GM12878 (cell line): Measurements from ENCODE around the gene HIC1. TPM values are rescaled to one million over a fixed set of nuclear protein-coding genes. Genes with fewer than 3 reads are reported as not detected.

Experiments used
- CBX5 ChIP-seq: sonication (generic); IDR thresholded peaks from 2 replicates; pipeline ENCODE4 v1.6.1; 2016; ENCODE audit warnings: low read depth, moderate library complexity, mild to moderate bottlenecking, inconsistent platforms
- HDAC2 ChIP-seq: fragments of 200-600 bp; sonication (generic); IDR thresholded peaks from 2 replicates; pipeline ENCODE4 v1.6.1; 2017
- MEF2B ChIP-seq: fragments of 450-650 bp; IDR thresholded peaks from 2 replicates; pipeline ENCODE4 v1.6.1; 2018; ENCODE audit warnings: mild to moderate bottlenecking, moderate library complexity; ENCODE audit not compliant: partially characterized antibody, poor library complexity, severe bottlenecking
- MXI1 ChIP-seq: fragments of 150-350 bp; IDR thresholded peaks from 2 replicates; pipeline ENCODE4 v1.6.1; 2011; ENCODE audit warnings: low read depth, mild to moderate bottlenecking, inconsistent platforms, low read length, improper control_type of control experiment
- MYC ChIP-seq: IDR thresholded peaks from 2 replicates; pipeline ENCODE4 v1.6.1; 2011; ENCODE audit warnings: mild to moderate bottlenecking, low read length, moderate library complexity, inconsistent platforms; ENCODE audit not compliant: insufficient read depth, insufficient replicate concordance, insufficient read length, severe bottlenecking
- NFXL1 ChIP-seq: fragments of 450-650 bp; IDR thresholded peaks from 2 replicates; pipeline ENCODE4 v1.6.1; 2017; ENCODE audit warnings: antibody characterized with exemption, mild to moderate bottlenecking, borderline replicate concordance
- NFYB ChIP-seq: IDR thresholded peaks from 2 replicates; pipeline ENCODE4 v1.6.1; 2011; ENCODE audit warnings: low read depth, mild to moderate bottlenecking, low read length, improper control_type of control experiment, moderate library complexity; ENCODE audit not compliant: insufficient read depth
- NRF1 ChIP-seq: conservative IDR thresholded peaks from 2 replicates; pipeline ENCODE4 v1.6.1; 2011; ENCODE audit warnings: mild to moderate bottlenecking, low read depth, low read length, improper control_type of control experiment
- SREBF1 ChIP-seq: IDR thresholded peaks from 2 replicates; pipeline ENCODE4 v1.6.1; 2012; ENCODE audit warnings: mild to moderate bottlenecking, low read length
- TAF1 ChIP-seq: IDR thresholded peaks from 2 replicates; pipeline ENCODE4 v1.6.1; 2011; ENCODE audit warnings: mild to moderate bottlenecking, low read depth, low read length, borderline replicate concordance
- TARDBP ChIP-seq: IDR thresholded peaks from 2 replicates; pipeline ENCODE4 v1.6.1; 2016; ENCODE audit warnings: borderline replicate concordance
- TCF3 ChIP-seq: IDR thresholded peaks from 2 replicates; pipeline ENCODE4 v1.6.1; 2012; ENCODE audit warnings: low read depth, mild to moderate bottlenecking, low read length, borderline replicate concordance; ENCODE audit not compliant: insufficient read depth
- ZSCAN29 ChIP-seq: fragments of 450-650 bp; IDR thresholded peaks from 2 replicates; pipeline ENCODE4 v1.6.1; 2017; ENCODE audit warnings: mild to moderate bottlenecking, moderate library complexity
- polyA plus RNA-seq, 11 experiments: library from polyadenylated mRNA; depleted of rRNA in 4 of 11; unstranded in 6 of 11; stranded (reverse) in 5 of 11; fragments of >200 nt; fragmentation: Nextera tagmentation in 4 of 11; fragmentation: Illumina TruSeq in 1 of 11; extraction: Ambion mirVana in 4 of 11; extraction: Trizol in 1 of 11; gene quantifications; 1 replicate in 1 of 11; 2 replicates in 10 of 11; pipeline versions ENCODE4 v1.2.1 to v1.2.3, GENCODE V29; 2011 to 2016; ENCODE audit warnings: inconsistent platforms in 2 of 11, missing spikeins in 2 of 11, low read depth in 1 of 11
- total RNA-seq, 4 experiments: library from RNA; depleted of rRNA in 3 of 4; stranded (reverse); fragments of >200 nt in 3 of 4; fragmentation: Illumina TruSeq in 1 of 4; extraction: Trizol in 1 of 4; gene quantifications; 2 replicates each; pipeline versions ENCODE4 v1.2.1 to v1.2.3, GENCODE V29; 2013 to 2021
- TF ChIP-seq, protein P1 (sequence below): fragments of 450-650 bp; IDR thresholded peaks from 2 replicates; pipeline ENCODE4 v1.6.1; 2017; ENCODE audit warnings: mild to moderate bottlenecking
- TF ChIP-seq, protein P2 (sequence below): fragments of 450-650 bp; formaldehyde crosslinking; IDR thresholded peaks from 2 replicates; pipeline ENCODE4 v1.5.0; 2022; ENCODE audit warnings: mild to moderate bottlenecking, missing genetic modification characterization
- TF ChIP-seq, protein P3 (sequence below): IDR thresholded peaks from 2 replicates; pipeline ENCODE4 v1.6.1; 2011; ENCODE audit warnings: borderline replicate concordance, low read depth, mild to moderate bottlenecking, moderate library complexity, mixed read lengths, low read length; ENCODE audit not compliant: insufficient read depth; ENCODE audit errors: extremely low read length
- TF ChIP-seq, protein P4 (sequence below): IDR thresholded peaks from 2 replicates; pipeline ENCODE4 v1.6.1; 2011; ENCODE audit warnings: borderline replicate concordance, low read depth, mild to moderate bottlenecking, moderate library complexity, low read length; ENCODE audit not compliant: insufficient read depth, poor library complexity, severe bottlenecking
- TF ChIP-seq, protein P5 (sequence below): fragments of 450-650 bp; conservative IDR thresholded peaks from 2 replicates; pipeline ENCODE4 v1.6.1; 2017; ENCODE audit warnings: mild to moderate bottlenecking, moderate library complexity

The HIC1 gene
- total and polyA plus RNA-seq, 10 of the 15 experiments (the other 5 are each of a cell fraction or from before 2014, with no cell fraction given) = 0.11 to 61.1 (median 4.9) TPM

DNA sequence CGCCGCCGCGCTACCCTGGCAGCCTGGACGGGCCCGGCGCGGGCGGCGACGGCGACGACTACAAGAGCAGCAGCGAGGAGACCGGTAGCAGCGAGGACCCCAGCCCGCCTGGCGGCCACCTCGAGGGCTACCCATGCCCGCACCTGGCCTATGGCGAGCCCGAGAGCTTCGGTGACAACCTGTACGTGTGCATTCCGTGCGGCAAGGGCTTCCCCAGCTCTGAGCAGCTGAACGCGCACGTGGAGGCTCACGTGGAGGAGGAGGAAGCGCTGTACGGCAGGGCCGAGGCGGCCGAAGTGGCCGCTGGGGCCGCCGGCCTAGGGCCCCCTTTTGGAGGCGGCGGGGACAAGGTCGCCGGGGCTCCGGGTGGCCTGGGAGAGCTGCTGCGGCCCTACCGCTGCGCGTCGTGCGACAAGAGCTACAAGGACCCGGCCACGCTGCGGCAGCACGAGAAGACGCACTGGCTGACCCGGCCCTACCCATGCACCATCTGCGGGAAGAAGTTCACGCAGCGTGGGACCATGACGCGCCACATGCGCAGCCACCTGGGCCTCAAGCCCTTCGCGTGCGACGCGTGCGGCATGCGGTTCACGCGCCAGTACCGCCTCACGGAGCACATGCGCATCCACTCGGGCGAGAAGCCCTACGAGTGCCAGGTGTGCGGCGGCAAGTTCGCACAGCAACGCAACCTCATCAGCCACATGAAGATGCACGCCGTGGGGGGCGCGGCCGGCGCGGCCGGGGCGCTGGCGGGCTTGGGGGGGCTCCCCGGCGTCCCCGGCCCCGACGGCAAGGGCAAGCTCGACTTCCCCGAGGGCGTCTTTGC lies 3.1 kb downstream of the HIC1 start (continued):
- TF ChIP-seq, protein P1, sequence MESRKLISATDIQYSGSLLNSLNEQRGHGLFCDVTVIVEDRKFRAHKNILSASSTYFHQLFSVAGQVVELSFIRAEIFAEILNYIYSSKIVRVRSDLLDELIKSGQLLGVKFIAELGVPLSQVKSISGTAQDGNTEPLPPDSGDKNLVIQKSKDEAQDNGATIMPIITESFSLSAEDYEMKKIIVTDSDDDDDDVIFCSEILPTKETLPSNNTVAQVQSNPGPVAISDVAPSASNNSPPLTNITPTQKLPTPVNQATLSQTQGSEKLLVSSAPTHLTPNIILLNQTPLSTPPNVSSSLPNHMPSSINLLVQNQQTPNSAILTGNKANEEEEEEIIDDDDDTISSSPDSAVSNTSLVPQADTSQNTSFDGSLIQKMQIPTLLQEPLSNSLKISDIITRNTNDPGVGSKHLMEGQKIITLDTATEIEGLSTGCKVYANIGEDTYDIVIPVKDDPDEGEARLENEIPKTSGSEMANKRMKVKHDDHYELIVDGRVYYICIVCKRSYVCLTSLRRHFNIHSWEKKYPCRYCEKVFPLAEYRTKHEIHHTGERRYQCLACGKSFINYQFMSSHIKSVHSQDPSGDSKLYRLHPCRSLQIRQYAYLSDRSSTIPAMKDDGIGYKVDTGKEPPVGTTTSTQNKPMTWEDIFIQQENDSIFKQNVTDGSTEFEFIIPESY = peak; percentile 54; the same call in 1 of the 2 replicates
- TF ChIP-seq ZSCAN29 (no peak), NFYB (no peak), CBX5 (no peak), SREBF1 (no peak), TCF3 (peak; percentile 94), MEF2B (no peak), TARDBP (no peak), MYC (peak; percentile 87), MXI1 (peak; percentile 57), TAF1 (no peak; the same call in 1 of the 2 replicates), NFXL1 (no peak), HDAC2 (no peak), NRF1 (no peak)
- TF ChIP-seq, protein P2, sequence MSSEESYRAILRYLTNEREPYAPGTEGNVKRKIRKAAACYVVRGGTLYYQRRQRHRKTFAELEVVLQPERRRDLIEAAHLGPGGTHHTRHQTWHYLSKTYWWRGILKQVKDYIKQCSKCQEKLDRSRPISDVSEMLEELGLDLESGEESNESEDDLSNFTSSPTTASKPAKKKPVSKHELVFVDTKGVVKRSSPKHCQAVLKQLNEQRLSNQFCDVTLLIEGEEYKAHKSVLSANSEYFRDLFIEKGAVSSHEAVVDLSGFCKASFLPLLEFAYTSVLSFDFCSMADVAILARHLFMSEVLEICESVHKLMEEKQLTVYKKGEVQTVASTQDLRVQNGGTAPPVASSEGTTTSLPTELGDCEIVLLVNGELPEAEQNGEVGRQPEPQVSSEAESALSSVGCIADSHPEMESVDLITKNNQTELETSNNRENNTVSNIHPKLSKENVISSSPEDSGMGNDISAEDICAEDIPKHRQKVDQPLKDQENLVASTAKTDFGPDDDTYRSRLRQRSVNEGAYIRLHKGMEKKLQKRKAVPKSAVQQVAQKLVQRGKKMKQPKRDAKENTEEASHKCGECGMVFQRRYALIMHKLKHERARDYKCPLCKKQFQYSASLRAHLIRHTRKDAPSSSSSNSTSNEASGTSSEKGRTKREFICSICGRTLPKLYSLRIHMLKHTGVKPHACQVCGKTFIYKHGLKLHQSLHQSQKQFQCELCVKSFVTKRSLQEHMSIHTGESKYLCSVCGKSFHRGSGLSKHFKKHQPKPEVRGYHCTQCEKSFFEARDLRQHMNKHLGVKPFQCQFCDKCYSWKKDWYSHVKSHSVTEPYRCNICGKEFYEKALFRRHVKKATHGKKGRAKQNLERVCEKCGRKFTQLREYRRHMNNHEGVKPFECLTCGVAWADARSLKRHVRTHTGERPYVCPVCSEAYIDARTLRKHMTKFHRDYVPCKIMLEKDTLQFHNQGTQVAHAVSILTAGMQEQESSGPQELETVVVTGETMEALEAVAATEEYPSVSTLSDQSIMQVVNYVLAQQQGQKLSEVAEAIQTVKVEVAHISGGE = no peak
- TF ChIP-seq, protein P3, sequence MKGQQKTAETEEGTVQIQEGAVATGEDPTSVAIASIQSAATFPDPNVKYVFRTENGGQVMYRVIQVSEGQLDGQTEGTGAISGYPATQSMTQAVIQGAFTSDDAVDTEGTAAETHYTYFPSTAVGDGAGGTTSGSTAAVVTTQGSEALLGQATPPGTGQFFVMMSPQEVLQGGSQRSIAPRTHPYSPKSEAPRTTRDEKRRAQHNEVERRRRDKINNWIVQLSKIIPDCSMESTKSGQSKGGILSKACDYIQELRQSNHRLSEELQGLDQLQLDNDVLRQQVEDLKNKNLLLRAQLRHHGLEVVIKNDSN = peak; percentile 45
- TF ChIP-seq, protein P4, sequence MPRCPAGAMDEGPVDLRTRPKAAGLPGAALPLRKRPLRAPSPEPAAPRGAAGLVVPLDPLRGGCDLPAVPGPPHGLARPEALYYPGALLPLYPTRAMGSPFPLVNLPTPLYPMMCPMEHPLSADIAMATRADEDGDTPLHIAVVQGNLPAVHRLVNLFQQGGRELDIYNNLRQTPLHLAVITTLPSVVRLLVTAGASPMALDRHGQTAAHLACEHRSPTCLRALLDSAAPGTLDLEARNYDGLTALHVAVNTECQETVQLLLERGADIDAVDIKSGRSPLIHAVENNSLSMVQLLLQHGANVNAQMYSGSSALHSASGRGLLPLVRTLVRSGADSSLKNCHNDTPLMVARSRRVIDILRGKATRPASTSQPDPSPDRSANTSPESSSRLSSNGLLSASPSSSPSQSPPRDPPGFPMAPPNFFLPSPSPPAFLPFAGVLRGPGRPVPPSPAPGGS = peak; percentile 3
- TF ChIP-seq, protein P5, sequence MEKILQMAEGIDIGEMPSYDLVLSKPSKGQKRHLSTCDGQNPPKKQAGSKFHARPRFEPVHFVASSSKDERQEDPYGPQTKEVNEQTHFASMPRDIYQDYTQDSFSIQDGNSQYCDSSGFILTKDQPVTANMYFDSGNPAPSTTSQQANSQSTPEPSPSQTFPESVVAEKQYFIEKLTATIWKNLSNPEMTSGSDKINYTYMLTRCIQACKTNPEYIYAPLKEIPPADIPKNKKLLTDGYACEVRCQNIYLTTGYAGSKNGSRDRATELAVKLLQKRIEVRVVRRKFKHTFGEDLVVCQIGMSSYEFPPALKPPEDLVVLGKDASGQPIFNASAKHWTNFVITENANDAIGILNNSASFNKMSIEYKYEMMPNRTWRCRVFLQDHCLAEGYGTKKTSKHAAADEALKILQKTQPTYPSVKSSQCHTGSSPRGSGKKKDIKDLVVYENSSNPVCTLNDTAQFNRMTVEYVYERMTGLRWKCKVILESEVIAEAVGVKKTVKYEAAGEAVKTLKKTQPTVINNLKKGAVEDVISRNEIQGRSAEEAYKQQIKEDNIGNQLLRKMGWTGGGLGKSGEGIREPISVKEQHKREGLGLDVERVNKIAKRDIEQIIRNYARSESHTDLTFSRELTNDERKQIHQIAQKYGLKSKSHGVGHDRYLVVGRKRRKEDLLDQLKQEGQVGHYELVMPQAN = 0 out of 2 replicates have a peak, but pooled peaks have one; percentile 68
